MM.1S (cell line): Measurements from ENCODE around the gene DTX3.

Source experiments
- DNase-seq: peaks from one replicate; pipeline ENCODE4 v3.0.0-alpha.2; 2015
- H2AFZ ChIP-seq: fragments of 300-600 bp; sonication (generic); 2 replicates; pipeline ENCODE4 v1.6.0; 2016; ENCODE audit warnings: antibody characterized with exemption, low read length
- H3F3A ChIP-seq: fragments of 300-600 bp; sonication (generic); 2 replicates; pipeline ENCODE4 v1.6.1; 2016; ENCODE audit warnings: mild to moderate bottlenecking, antibody characterized with exemption, low read length, moderate library complexity, mixed read lengths; ENCODE audit not compliant: insufficient read depth
- H3K27ac ChIP-seq: fragments of 300-600 bp; sonication (generic); 2 replicates; pipeline ENCODE4 v1.5.1; 2016; ENCODE audit warnings: mild to moderate bottlenecking, low read length
- H3K27me3 ChIP-seq: fragments of 300-600 bp; sonication (generic); replicated peaks from 2 replicates; pipeline ENCODE4 v1.6.0; 2016; ENCODE audit warnings: low read length; ENCODE audit not compliant: insufficient read depth
- H3K36me3 ChIP-seq: fragments of 300-600 bp; sonication (generic); replicated peaks from 2 replicates; pipeline ENCODE4 v1.6.1; 2016; ENCODE audit warnings: mild to moderate bottlenecking, low read length, mixed read lengths; ENCODE audit not compliant: insufficient read depth
- H3K4me1 ChIP-seq: fragments of 300-600 bp; sonication (generic); 2 replicates; pipeline ENCODE4 v1.6.1; 2016; ENCODE audit warnings: low read length, mixed read lengths
- H3K4me2 ChIP-seq: fragments of 300-600 bp; sonication (generic); 2 replicates; pipeline ENCODE4 v1.6.0; 2016; ENCODE audit warnings: low read depth, low read length
- H3K4me3 ChIP-seq: fragments of 300-600 bp; sonication (generic); 2 replicates; pipeline ENCODE4 v1.5.1; 2016; ENCODE audit warnings: low read length, mixed read lengths
- H3K79me2 ChIP-seq: fragments of 300-600 bp; sonication (generic); 2 replicates; pipeline ENCODE4 v1.6.1; 2016; ENCODE audit warnings: mixed run types, low read length, mixed read lengths
- H3K9ac ChIP-seq: fragments of 300-600 bp; sonication (generic); 2 replicates; pipeline ENCODE4 v1.6.1; 2016; ENCODE audit warnings: low read length, mixed read lengths
- H3K9me2 ChIP-seq: fragments of 300-600 bp; sonication (generic); replicated peaks from 2 replicates; pipeline ENCODE4 v1.6.1; 2016; ENCODE audit warnings: mild to moderate bottlenecking, low read length, mixed read lengths; ENCODE audit not compliant: insufficient read depth
- H3K9me3 ChIP-seq: fragments of 300-600 bp; sonication (generic); replicated peaks from 2 replicates; pipeline ENCODE4 v1.6.1; 2016; ENCODE audit warnings: mild to moderate bottlenecking, low read length, mixed read lengths; ENCODE audit not compliant: insufficient read depth
- H4K20me1 ChIP-seq: fragments of 300-600 bp; sonication (generic); 2 replicates; pipeline ENCODE4 v1.6.1; 2016; ENCODE audit warnings: mild to moderate bottlenecking, low read length, moderate library complexity, mixed read lengths; ENCODE audit not compliant: insufficient read depth
- EZH2 ChIP-seq: fragments of 300-600 bp; sonication (generic); optimal IDR thresholded peaks from 2 replicates; pipeline ENCODE3; 2017; ENCODE audit warnings: low read depth, mild to moderate bottlenecking, antibody characterized with exemption, low read length, mixed read lengths
- EZH2phosphoT487 ChIP-seq: fragments of 300-600 bp; sonication (generic); IDR thresholded peaks from 2 replicates; pipeline ENCODE4 v1.6.1; 2018; ENCODE audit warnings: antibody characterized with exemption, low read length
- TF ChIP-seq, protein P1 (sequence below): fragments of 300-600 bp; sonication (generic); IDR thresholded peaks from 2 replicates; pipeline ENCODE4 v1.5.1; 2016; ENCODE audit warnings: antibody characterized with exemption, low read length, mixed read lengths

DTX3 gene

DNA sequence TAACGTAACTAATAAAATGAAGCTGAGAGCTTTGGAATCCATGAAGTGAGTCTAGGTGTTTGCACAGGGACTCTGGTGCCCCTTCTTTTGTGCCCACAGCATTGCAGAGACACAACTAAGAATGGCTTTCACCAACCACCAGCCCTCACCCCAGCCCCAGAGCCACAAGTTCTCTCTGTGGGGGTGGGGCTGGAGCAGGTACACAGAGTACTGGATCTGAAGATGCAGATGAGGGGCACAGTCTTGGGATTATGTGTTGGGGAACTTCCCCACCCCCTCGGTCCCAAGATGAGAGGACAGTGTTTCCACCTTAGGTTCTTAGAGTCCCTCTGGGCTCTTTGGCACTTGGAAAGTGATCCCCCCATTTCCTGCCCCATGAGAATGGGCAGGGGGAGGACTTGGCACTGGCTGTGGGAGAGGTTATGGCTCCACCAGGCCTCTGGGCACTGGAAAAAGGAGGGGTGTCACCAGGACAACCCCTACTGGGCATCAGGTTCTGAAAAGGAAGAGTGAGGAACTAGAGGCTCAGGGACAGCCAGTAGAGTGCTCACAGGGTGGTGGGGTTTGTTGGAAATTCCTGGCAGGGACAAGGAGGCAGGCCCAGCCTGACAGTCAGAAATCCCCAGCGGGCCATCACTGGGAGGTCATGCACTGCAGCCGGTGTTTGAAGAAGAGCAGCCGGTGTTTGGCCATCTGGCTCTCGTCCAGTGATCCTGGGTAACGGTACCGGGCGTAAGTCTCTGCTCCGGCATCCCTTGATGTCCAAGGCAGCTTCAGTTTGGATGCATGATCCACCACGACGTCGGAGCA, 21.7 kb downstream of the DTX3 start:
- TF ChIP-seq, protein P1, sequence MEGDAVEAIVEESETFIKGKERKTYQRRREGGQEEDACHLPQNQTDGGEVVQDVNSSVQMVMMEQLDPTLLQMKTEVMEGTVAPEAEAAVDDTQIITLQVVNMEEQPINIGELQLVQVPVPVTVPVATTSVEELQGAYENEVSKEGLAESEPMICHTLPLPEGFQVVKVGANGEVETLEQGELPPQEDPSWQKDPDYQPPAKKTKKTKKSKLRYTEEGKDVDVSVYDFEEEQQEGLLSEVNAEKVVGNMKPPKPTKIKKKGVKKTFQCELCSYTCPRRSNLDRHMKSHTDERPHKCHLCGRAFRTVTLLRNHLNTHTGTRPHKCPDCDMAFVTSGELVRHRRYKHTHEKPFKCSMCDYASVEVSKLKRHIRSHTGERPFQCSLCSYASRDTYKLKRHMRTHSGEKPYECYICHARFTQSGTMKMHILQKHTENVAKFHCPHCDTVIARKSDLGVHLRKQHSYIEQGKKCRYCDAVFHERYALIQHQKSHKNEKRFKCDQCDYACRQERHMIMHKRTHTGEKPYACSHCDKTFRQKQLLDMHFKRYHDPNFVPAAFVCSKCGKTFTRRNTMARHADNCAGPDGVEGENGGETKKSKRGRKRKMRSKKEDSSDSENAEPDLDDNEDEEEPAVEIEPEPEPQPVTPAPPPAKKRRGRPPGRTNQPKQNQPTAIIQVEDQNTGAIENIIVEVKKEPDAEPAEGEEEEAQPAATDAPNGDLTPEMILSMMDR, result no peak
- TF ChIP-seq EZH2phosphoT487 (no peak), EZH2 (no peak)
- no peak for DNase-seq

DNA sequence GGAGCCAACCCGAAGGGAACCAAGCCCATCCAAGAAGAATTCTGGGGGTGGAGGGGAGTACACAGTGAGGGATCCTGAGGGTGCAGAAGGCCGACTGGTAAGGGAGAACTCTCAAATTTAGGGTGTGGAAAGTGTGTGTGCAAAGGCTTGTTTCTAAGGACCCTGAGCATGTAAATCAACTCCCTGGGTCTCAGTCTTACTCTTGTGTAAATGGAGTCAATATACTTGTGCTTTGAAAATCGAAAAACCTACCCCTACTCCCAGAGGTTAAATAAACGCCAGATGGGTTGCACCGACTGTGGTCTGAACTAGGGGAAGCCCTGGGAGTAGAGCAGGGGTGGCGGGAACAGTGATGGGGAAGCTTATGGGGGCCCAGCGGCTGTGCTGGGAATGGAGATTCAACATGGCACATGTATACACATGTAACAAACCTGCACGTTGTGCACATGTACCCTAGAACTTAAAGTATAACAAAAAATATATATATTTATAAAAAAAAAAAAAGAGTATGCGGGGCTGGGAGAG, 22.4 kb downstream of the DTX3 start:
- H3K27me3 ChIP-seq, result 0 out of 2 replicates have a peak, but pooled peaks cover 12% of the 10 kb centered on the region
- no peak for DNase-seq
- 0 out of 2 replicates have a peak, but pooled peaks cover 4% of the 10 kb centered on the region for H3K4me1 ChIP-seq
- no peaks in the 10 kb centered on the region for H3K9me3 ChIP-seq
- no peaks in the 10 kb centered on the region for H3K36me3 ChIP-seq
- H3K9ac ChIP-seq, result no peak overlapping the region
- H3K4me3 ChIP-seq, result no peak overlapping the region
- no peak overlapping the region for H2AFZ ChIP-seq
- no peaks in the 10 kb centered on the region for H4K20me1 ChIP-seq
- H3F3A ChIP-seq, result no peaks in the 10 kb centered on the region
- no peaks in the 10 kb centered on the region for H3K9me2 ChIP-seq
- H3K79me2 ChIP-seq, result peaks cover 6% of the 10 kb centered on the region; the same call in 1 of the 2 replicates
- H3K27ac ChIP-seq, result no peak overlapping the region
- H3K4me2 ChIP-seq, result no peak overlapping the region
- TF ChIP-seq EZH2phosphoT487 (no peak), EZH2 (no peak)
- TF ChIP-seq, protein P1, result no peak

More for the DNA sequence above, 21.7 kb downstream of the DTX3 start:
- H3K9me2 ChIP-seq, result no peaks in the 10 kb centered on the region
- H3K27ac ChIP-seq, result no peak overlapping the region
- H4K20me1 ChIP-seq, result no peaks in the 10 kb centered on the region
- H2AFZ ChIP-seq, result no peak overlapping the region
- no peak overlapping the region for H3K4me3 ChIP-seq
- no peaks in the 10 kb centered on the region for H3K36me3 ChIP-seq
- peaks cover 3% of the 10 kb centered on the region for H3K4me1 ChIP-seq
- no peak overlapping the region for H3K4me2 ChIP-seq
- H3K79me2 ChIP-seq, result 0 out of 2 replicates have a peak, but pooled peaks cover under 1% of the 10 kb centered on the region
- peaks cover 16% of the 10 kb centered on the region for H3K27me3 ChIP-seq
- no peak overlapping the region for H3K9ac ChIP-seq
- no peaks in the 10 kb centered on the region for H3K9me3 ChIP-seq
- H3F3A ChIP-seq, result no peaks in the 10 kb centered on the region

DNA sequence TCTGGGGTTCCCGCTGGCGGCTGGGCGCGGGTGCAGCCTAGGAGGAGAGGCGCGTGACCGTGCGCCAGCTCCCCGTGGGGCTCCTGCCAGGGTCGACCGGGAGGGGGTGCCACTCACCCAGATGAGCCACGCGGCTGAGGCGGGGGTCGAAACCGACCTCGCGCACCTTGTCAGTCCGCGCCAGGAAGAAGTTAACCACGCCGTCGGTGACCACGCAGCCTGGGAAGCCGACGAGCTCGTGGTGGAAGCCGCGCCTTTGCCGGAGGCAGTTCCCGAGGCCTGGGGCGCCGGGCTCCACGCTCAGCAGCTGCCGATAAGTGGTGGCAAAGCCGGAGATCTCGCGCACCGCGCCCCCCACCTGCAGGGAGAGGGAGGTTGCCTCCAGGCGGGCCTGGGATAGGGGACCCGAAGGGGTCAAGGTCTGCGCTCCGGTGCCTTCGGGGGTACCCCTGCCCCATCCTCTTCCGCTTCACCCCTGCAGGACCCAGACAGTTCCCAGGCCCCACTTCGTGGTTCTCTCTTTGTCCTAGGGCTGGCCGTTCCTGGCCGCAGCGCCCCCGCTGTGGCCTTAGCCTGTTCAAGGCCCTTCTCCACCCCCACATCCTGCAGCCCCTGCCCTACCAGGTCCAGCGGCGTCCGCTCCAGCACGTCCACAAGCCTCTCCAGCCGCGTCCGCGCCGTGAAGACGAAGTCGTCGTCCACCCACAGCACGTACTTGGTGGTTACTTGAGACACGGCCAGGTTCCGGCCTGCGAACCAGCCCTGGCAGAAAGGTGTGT, 23.1 kb downstream of the DTX3 start:
- no peak overlapping the region for H3K4me2 ChIP-seq
- H4K20me1 ChIP-seq, result no peaks in the 10 kb centered on the region
- TF ChIP-seq EZH2, result no peak
- H3K36me3 ChIP-seq, result no peaks in the 10 kb centered on the region
- H3K9ac ChIP-seq, result no peak overlapping the region
- H3K27ac ChIP-seq, result no peak overlapping the region
- H3K79me2 ChIP-seq, result peaks cover 10% of the 10 kb centered on the region; the same call in 1 of the 2 replicates
- H3K9me2 ChIP-seq, result no peaks in the 10 kb centered on the region
- H3K4me1 ChIP-seq, result 0 out of 2 replicates have a peak, but pooled peaks cover 4% of the 10 kb centered on the region
- no peaks in the 10 kb centered on the region for H3K9me3 ChIP-seq
- 0 out of 2 replicates have a peak, but pooled peaks cover 10% of the 10 kb centered on the region for H3K27me3 ChIP-seq
- no peak overlapping the region for H2AFZ ChIP-seq
- H3F3A ChIP-seq, result no peaks in the 10 kb centered on the region
- no peak for DNase-seq
- H3K4me3 ChIP-seq, result no peak overlapping the region
